Stimulated activated naive CD8-positive, alpha-beta T cell treated with anti-CD3 and anti-CD28 coated beads, Interleukin-15, Interleukin-2, amounts not matched to agents 100 ng/mL and 50 ng/mL, for 24 hours (primary cell): ENCODE data around the gene FOXJ2.
"Not testable (repeated sequence)": the region's sequence is repeated elsewhere in the genome, so short reads cannot be mapped to it uniquely, and the experiment has no call there.

Source experiments
- H3K27ac Mint-ChIP-seq: one replicate; pipeline ENCODE4 v1.8.0; 2021; ENCODE audit warnings: mild to moderate bottlenecking, mixed read lengths
- H3K27me3 Mint-ChIP-seq: one replicate; pipeline ENCODE4 v1.8.0; 2021; ENCODE audit warnings: mixed read lengths
- H3K36me3 Mint-ChIP-seq: one replicate; pipeline ENCODE4 v1.8.0; 2021; ENCODE audit warnings: low read depth, mixed read lengths
- H3K4me1 Mint-ChIP-seq: one replicate; pipeline ENCODE4 v1.8.0; 2021; ENCODE audit warnings: low read depth, mixed read lengths
- H3K4me3 Mint-ChIP-seq: one replicate; pipeline ENCODE4 v1.8.0; 2021; ENCODE audit warnings: mild to moderate bottlenecking, mixed read lengths
- H3K9me3 Mint-ChIP-seq: one replicate; pipeline ENCODE4 v1.8.0; 2021; ENCODE audit warnings: mixed read lengths

FOXJ2 gene

GRCh38 chr12:8032242-8033152 is at the start of gene FOXJ2:
Gene FOXJ2 (plus strand): TSS chr12:8032716. CDS start chr12:8039833, 7,117 bp downstream.
- no peaks in the 10 kb centered on the region for H3K27me3 Mint-ChIP-seq
- H3K27ac Mint-ChIP-seq: peak within 1 kb of the TSS; percentile 91
- H3K4me3 Mint-ChIP-seq: peak within 1 kb of the TSS; percentile 89
- H3K9me3 Mint-ChIP-seq: no peaks in the 10 kb centered on the region
- H3K36me3 Mint-ChIP-seq: peaks cover 8% of the 10 kb centered on the region
- peaks cover 54% of the 10 kb centered on the region for H3K4me1 Mint-ChIP-seq

DNA sequence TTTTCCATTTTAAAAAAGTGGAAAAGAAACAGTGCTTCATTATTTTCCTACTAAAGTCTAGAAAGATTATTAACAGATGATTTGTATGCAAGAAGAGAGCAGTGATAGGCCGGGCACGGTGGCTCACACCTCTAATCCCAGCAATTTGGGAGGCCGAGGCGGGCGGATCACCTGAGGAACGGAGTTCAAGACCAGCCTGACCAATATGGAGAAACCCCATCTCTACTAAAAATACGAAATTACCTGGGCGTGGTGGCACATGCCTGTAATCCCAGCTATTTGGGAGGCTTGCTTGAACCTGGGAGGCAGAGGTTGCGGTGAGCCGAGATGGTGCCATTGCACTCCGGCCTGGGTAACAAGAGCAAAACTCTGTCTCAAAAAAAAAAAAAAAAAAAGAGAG is 49.5 kb upstream of the FOXJ2 start:
- not testable (repeated sequence) for H3K36me3 Mint-ChIP-seq, H3K4me1 Mint-ChIP-seq, H3K4me3 Mint-ChIP-seq, H3K27ac Mint-ChIP-seq, H3K27me3 Mint-ChIP-seq, H3K9me3 Mint-ChIP-seq

DNA sequence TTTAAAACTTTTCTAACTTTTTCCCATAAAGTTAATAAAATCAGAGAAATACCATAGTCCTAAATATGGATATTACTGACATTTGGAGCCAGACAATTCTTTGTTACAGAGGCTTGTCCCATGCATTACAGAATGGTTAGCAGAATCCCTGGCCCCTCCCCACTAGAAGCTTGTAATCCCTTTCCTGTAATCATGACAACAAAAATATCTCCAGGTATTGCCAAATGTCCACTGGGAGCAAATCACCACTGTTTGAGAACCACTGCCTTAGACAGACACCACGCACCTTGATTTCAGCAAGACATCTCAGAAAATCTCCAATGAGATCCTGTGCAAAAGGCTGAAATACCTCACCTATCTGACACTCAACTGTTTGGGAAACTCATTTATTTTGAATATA is 49.1 kb upstream of the FOXJ2 start:
- H3K36me3 Mint-ChIP-seq, H3K27me3 Mint-ChIP-seq, H3K4me1 Mint-ChIP-seq, H3K4me3 Mint-ChIP-seq, H3K27ac Mint-ChIP-seq, H3K9me3 Mint-ChIP-seq: not testable (repeated sequence)

DNA sequence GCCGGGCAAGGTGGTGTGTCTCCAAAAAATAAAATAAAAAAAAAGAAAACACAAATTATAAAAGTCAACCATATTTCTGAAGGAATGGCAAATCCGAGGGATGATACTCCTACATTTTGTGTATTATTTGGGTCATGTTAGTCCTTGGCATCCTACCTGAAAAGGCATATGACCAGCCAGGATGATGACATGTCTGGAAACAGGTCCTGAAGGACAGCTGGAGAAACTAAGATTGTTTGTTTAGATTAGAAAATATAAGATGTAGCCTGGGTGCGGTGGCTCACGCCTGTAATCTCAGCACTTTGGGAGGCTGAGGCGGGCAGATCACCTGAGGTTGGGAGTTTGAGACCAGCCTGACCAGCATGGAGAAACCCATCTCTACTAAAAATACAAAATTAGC is 47.6 kb upstream of the FOXJ2 start:
- Mint-ChIP-seq H3K9me3 (no peaks in the 10 kb centered on the region), H3K4me1 (peaks cover 8% of the 10 kb centered on the region), H3K36me3 (no peaks in the 10 kb centered on the region), H3K4me3 (no peak overlapping the region), H3K27me3 (no peaks in the 10 kb centered on the region), H3K27ac (no peak overlapping the region)

- Mint-ChIP-seq H3K27ac (no peak overlapping the region), H3K9me3 (no peaks in the 10 kb centered on the region), H3K4me1 (peaks cover 18% of the 10 kb centered on the region), H3K36me3 (no peaks in the 10 kb centered on the region), H3K27me3 (no peaks in the 10 kb centered on the region), H3K4me3 (no peak overlapping the region)
These were observed 46.6 kb upstream of the FOXJ2 start for GRCh38 chr12:7985802-7986418.

GRCh38 chr12:7989827-7990491 is 42.6 kb upstream of the FOXJ2 start:
- H3K27me3 Mint-ChIP-seq: no peaks in the 10 kb centered on the region
- peak overlapping the region; percentile 71 for H3K4me3 Mint-ChIP-seq
- peaks cover 28% of the 10 kb centered on the region for H3K4me1 Mint-ChIP-seq
- no peaks in the 10 kb centered on the region for H3K36me3 Mint-ChIP-seq
- H3K9me3 Mint-ChIP-seq: no peaks in the 10 kb centered on the region
- peak overlapping the region; percentile 96 for H3K27ac Mint-ChIP-seq

GRCh38 chr12:7991535-7991934 is 41.0 kb upstream of the FOXJ2 start:
- Mint-ChIP-seq H3K27me3 (no peaks in the 10 kb centered on the region), H3K9me3 (no peaks in the 10 kb centered on the region), H3K4me1 (peaks cover 32% of the 10 kb centered on the region), H3K36me3 (no peaks in the 10 kb centered on the region), H3K27ac (peak overlapping the region; percentile 96), H3K4me3 (peak overlapping the region; percentile 27)

DNA sequence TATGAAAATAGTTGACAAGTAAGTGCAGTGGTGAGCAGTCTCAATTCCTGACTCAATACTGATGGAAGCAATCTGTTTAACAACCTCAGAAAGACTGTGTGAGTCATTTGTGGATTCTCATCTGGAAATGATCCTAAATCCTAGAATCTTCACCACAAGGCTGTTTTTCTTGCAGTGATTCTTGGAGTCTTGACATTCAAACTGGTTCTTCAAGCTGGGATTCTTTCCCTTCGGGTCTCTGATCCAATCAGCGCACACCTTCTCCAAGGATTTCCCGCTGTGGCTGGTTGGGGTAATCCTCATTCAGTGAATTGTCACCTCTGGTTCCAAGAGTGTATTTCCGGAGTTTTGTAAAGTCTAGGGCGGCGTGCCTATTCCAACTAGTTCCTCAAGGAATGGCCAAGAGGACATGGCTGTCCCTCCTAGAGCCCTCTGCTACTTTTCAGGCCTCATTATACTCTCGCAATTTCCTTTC is 37.7 kb upstream of the FOXJ2 start:
- Mint-ChIP-seq H3K27me3 (no peaks in the 10 kb centered on the region), H3K9me3 (peaks cover 4% of the 10 kb centered on the region), H3K4me3 (no peak overlapping the region), H3K27ac (peak overlapping the region; percentile 54), H3K4me1 (peaks cover 26% of the 10 kb centered on the region), H3K36me3 (no peaks in the 10 kb centered on the region)

GRCh38 chr12:7995266-7995963 is 37.1 kb upstream of the FOXJ2 start:
- H3K36me3 Mint-ChIP-seq: no peaks in the 10 kb centered on the region
- H3K27me3 Mint-ChIP-seq: no peaks in the 10 kb centered on the region
- H3K9me3 Mint-ChIP-seq: peaks cover 4% of the 10 kb centered on the region
- H3K27ac Mint-ChIP-seq: no peak overlapping the region
- H3K4me1 Mint-ChIP-seq: peaks cover 21% of the 10 kb centered on the region
- H3K4me3 Mint-ChIP-seq: no peak overlapping the region

GRCh38 chr12:8000827-8001226 is 31.7 kb upstream of the FOXJ2 start:
- not testable (repeated sequence) for H3K4me3 Mint-ChIP-seq, H3K36me3 Mint-ChIP-seq, H3K9me3 Mint-ChIP-seq, H3K27me3 Mint-ChIP-seq
- H3K27ac Mint-ChIP-seq: peak overlapping the region; percentile 56
- H3K4me1 Mint-ChIP-seq: peaks cover 20% of the 10 kb centered on the region

DNA sequence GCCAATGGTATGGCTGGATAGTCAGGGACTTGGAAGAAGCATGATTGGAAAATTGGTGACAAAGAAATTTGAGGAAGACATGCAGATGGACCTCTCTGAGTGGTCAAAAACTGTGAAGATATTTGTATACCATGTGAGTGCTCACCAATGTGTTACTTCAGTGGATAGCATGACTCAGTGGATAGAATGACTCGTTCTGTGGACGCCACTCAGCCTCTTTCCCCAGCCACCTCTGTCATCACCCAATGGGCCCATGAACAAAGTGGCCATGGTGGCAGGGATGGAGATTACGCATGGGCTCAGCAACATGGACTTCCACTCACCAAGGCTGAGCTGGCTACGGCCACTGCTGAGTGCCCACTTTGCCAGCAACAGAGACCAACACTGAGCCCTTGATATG is 31.0 kb upstream of the FOXJ2 start:
- not testable (repeated sequence) for H3K27me3 Mint-ChIP-seq, H3K36me3 Mint-ChIP-seq, H3K9me3 Mint-ChIP-seq, H3K4me3 Mint-ChIP-seq
- peaks cover 16% of the 10 kb centered on the region for H3K4me1 Mint-ChIP-seq
- peak overlapping the region; percentile 56 for H3K27ac Mint-ChIP-seq

DNA sequence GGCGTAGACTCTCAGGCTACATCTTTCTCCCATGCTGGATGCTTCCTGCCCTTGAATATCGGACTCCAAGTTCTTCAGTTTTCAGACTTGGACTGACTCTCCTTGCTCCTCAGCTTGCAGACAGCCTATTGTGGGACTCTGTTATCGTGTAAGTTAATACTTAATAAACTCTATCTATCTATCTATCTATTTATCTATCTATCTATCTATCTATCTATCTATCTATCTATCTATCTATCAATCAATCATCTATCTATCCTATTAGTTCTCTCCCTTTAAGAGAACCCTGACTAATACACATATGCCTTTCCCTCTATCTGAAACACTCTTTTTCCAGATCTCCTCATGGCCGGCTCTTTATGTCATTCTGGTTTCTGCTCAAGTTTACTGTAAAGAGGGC is 27.6 kb upstream of the FOXJ2 start:
- not testable (repeated sequence) for H3K27me3 Mint-ChIP-seq, H3K9me3 Mint-ChIP-seq, H3K27ac Mint-ChIP-seq, H3K36me3 Mint-ChIP-seq, H3K4me3 Mint-ChIP-seq
- H3K4me1 Mint-ChIP-seq: peaks cover 16% of the 10 kb centered on the region

DNA sequence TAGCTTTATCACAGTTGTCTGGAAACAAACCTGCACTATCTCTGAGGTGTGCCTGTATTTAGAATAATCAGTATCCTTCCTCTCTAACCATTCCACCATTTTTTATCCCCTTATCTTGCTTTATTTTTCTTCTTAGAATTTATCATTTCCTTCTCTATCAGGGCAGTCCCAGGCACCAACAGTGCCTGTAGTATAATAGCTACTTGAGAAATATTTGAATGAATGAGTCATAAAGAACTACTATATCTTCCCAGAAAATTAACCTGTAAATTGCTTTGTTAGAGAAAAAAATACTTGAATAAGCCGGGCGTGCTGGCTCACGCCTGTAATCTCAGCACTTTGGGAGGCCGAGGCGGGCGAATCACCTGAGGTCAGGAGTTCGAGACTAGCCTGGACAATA is 21.2 kb upstream of the FOXJ2 start:
- no peak overlapping the region for H3K27ac Mint-ChIP-seq
- H3K27me3 Mint-ChIP-seq: peaks cover 12% of the 10 kb centered on the region
- no peaks in the 10 kb centered on the region for H3K9me3 Mint-ChIP-seq
- H3K4me1 Mint-ChIP-seq: no peaks in the 10 kb centered on the region
- H3K4me3 Mint-ChIP-seq: no peak overlapping the region
- no peaks in the 10 kb centered on the region for H3K36me3 Mint-ChIP-seq

DNA sequence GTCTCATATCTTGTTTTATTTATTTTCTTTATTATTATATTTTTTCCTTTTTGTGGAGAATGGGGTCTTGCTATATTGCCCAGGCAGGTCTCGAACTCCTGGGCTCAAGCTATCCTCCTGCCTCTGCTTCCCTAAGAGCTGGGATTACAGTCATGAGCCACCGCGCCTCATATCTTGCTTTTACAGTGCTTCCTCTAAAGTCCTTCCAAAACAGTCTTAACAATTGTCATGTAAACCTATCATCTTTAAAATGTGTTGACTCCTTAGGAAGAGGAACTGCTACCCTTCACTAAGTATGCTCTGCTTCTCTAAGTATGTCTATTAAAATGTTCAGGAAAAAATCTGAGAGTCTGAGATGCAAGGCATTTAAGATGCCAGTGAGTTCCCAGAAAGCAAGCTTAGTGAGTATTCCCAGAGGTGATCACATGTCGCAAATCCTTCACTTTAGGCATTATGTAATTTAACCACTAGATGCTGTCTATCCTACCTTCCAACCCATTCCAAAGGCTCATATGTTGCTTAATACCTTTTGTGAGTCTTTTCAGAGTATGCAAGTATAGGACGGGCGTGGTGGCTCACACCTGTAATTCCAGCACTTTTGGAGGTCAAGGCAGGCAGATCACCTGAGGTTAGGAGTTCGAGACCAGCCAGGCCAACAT is 19.7 kb upstream of the FOXJ2 start:
- no peaks in the 10 kb centered on the region for H3K4me1 Mint-ChIP-seq

More for the DNA sequence above, 19.7 kb upstream of the FOXJ2 start:
- peaks cover 20% of the 10 kb centered on the region for H3K27me3 Mint-ChIP-seq
- no peak overlapping the region for H3K27ac Mint-ChIP-seq
- no peak overlapping the region for H3K4me3 Mint-ChIP-seq
- no peaks in the 10 kb centered on the region for H3K9me3 Mint-ChIP-seq
- H3K36me3 Mint-ChIP-seq: no peaks in the 10 kb centered on the region
